PC-9 (cell line): ENCODE data around the gene PLTP. TPM values are rescaled to one million over a fixed set of nuclear protein-coding genes. Genes with fewer than 3 reads are reported as not detected.

ENCODE experiments used
- BruUV-seq: library from RNA; stranded (reverse); fragments of 400-500 nt; replicated peaks from 2 replicates; lab custom pipeline; 2021; lab: Mats Ljungman, UMichigan
- CTCF ChIA-PET: fragments of 300-600 bp; sonication (Branson Sonifier 250); formaldehyde crosslinking; loops from one replicate; lab custom pipeline; 2022; ENCODE audit warnings: antibody characterized with exemption; lab: Charles Lee
- POLR2A ChIA-PET: fragments of 300-600 bp; sonication (Branson Sonifier 250); formaldehyde crosslinking; loops from one replicate; lab custom pipeline; 2022; ENCODE audit warnings: antibody characterized with exemption; ENCODE audit not compliant: unreplicated experiment; lab: Charles Lee
- DNase-seq, 2 experiments: peaks; one replicate each; pipeline versions ENCODE4 v3.0.0 to v3.0.0-alpha.2; 2015 to 2022; ENCODE audit warnings: mixed read lengths in 1 of 2
- H2AFZ ChIP-seq: fragments of 200-600 bp; sonication (generic); 2 replicates; pipeline ENCODE4 v1.8.1; 2017; ENCODE audit warnings: antibody characterized with exemption
- H3F3A ChIP-seq: fragments of 200-600 bp; sonication (generic); 2 replicates; pipeline ENCODE4 v1.8.1; 2017; ENCODE audit warnings: antibody characterized with exemption, mild to moderate bottlenecking, low read depth; ENCODE audit not compliant: insufficient read depth
- H3K27ac ChIP-seq: fragments of 200-600 bp; sonication (generic); 2 replicates; pipeline ENCODE4 v1.6.1; 2016; ENCODE audit warnings: mixed run types
- H3K27me3 ChIP-seq: fragments of 200-600 bp; sonication (generic); 2 replicates; pipeline ENCODE4 v1.6.1; 2016; ENCODE audit warnings: low read depth, mixed run types; ENCODE audit not compliant: insufficient read depth
- H3K36me3 ChIP-seq: fragments of 200-600 bp; sonication (generic); 2 replicates; pipeline ENCODE4 v1.6.1; 2016; ENCODE audit warnings: low read depth, mixed run types
- H3K4me1 ChIP-seq: fragments of 200-600 bp; sonication (generic); replicated peaks from 2 replicates; pipeline ENCODE4 v1.6.1; 2016; ENCODE audit warnings: mixed run types; ENCODE audit not compliant: insufficient read depth
- H3K4me2 ChIP-seq: fragments of 200-600 bp; sonication (generic); 2 replicates; pipeline ENCODE4 v1.6.1; 2017; ENCODE audit warnings: mixed run types
- H3K4me3 ChIP-seq: fragments of 200-600 bp; sonication (generic); 2 replicates; pipeline ENCODE4 v1.6.1; 2016; ENCODE audit warnings: mixed run types
- H3K79me2 ChIP-seq: fragments of 200-600 bp; sonication (generic); 2 replicates; pipeline ENCODE4 v1.6.1; 2017; ENCODE audit warnings: low read depth, mixed run types
- H3K9me2 ChIP-seq: fragments of 200-600 bp; sonication (generic); 2 replicates; pipeline ENCODE4 v1.8.1; 2017; ENCODE audit warnings: mild to moderate bottlenecking; ENCODE audit not compliant: insufficient read depth
- H3K9me3 ChIP-seq: fragments of 200-600 bp; sonication (generic); 2 replicates; pipeline ENCODE4 v1.8.1; 2016; ENCODE audit warnings: low read depth; ENCODE audit not compliant: insufficient read depth
- H4K20me1 ChIP-seq: fragments of 200-600 bp; sonication (generic); 2 replicates; pipeline ENCODE4 v1.8.1; 2017; ENCODE audit not compliant: insufficient read depth
- EZH2 ChIP-seq: fragments of 200-600 bp; sonication (generic); IDR thresholded peaks from 2 replicates; pipeline ENCODE4 v1.8.0; 2017; ENCODE audit warnings: antibody characterized with exemption, low read depth
- intact Hi-C: fragments of 100-400 bp; cut with micrococcal nuclease; formaldehyde crosslinking; loops from one replicate; pipeline ENCODE4 v1.10.0; 2022; ENCODE audit not compliant: unreplicated experiment
- total RNA-seq: library from RNA; stranded (reverse); gene quantifications from 2 replicates; pipeline ENCODE4 v1.2.3, GENCODE V29; 2021
- TF ChIP-seq, protein P1 (sequence below): fragments of 200-600 bp; sonication (generic); conservative IDR thresholded peaks from 2 replicates; pipeline ENCODE4 v1.6.1; 2017; ENCODE audit warnings: mixed run types, antibody characterized with exemption, mild to moderate bottlenecking, moderate library complexity

Gene PLTP
- total RNA-seq, 1 experiment from 2014 or later: 127 TPM

DNA sequence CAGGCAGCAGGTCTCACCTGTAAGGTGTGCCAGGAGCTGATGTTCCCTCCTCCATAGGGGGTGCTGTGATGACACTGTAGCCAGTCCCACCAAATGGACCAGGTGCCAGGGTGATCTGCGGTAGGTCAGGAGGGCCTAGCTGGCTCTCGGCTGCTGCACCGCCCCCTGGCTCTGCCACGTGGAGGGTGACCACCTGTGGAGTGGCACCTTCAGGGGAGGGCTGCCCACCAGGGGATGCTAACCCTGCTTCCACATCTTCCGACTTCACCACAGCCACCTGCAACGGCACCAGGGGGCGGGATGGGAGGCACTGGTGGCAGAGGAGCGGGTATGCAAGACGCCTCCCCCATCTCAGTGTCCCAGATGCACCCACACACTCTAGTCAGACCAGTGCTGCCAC lies 41.7 kb upstream of the PLTP start:
- BruUV-seq: no TSS peak
- no peak overlapping the region for H3K4me3 ChIP-seq
- no peaks in the 10 kb centered on the region for H3K9me2 ChIP-seq
- no peaks in the 10 kb centered on the region for H4K20me1 ChIP-seq
- no peaks in the 10 kb centered on the region for H3K9me3 ChIP-seq
- peak in 1 of 2 experiments; percentile 30 for DNase-seq
- no peaks in the 10 kb centered on the region for H3K4me1 ChIP-seq
- ChIA-PET POLR2A (no interaction called here), CTCF (no interaction called here)
- intact Hi-C loops: no loop called here
- H3K4me2 ChIP-seq: no peak overlapping the region
- H3K36me3 ChIP-seq: peaks cover 11% of the 10 kb centered on the region; the same call in 1 of the 2 replicates
- peaks cover 12% of the 10 kb centered on the region; the same call in 1 of the 2 replicates for H3F3A ChIP-seq
- H2AFZ ChIP-seq: no peak overlapping the region
- H3K79me2 ChIP-seq: no peaks in the 10 kb centered on the region
- TF ChIP-seq EZH2: no peak
- TF ChIP-seq, protein P1, sequence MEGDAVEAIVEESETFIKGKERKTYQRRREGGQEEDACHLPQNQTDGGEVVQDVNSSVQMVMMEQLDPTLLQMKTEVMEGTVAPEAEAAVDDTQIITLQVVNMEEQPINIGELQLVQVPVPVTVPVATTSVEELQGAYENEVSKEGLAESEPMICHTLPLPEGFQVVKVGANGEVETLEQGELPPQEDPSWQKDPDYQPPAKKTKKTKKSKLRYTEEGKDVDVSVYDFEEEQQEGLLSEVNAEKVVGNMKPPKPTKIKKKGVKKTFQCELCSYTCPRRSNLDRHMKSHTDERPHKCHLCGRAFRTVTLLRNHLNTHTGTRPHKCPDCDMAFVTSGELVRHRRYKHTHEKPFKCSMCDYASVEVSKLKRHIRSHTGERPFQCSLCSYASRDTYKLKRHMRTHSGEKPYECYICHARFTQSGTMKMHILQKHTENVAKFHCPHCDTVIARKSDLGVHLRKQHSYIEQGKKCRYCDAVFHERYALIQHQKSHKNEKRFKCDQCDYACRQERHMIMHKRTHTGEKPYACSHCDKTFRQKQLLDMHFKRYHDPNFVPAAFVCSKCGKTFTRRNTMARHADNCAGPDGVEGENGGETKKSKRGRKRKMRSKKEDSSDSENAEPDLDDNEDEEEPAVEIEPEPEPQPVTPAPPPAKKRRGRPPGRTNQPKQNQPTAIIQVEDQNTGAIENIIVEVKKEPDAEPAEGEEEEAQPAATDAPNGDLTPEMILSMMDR: no peak
- no peak overlapping the region for H3K27ac ChIP-seq
- no peaks in the 10 kb centered on the region for H3K27me3 ChIP-seq

DNA sequence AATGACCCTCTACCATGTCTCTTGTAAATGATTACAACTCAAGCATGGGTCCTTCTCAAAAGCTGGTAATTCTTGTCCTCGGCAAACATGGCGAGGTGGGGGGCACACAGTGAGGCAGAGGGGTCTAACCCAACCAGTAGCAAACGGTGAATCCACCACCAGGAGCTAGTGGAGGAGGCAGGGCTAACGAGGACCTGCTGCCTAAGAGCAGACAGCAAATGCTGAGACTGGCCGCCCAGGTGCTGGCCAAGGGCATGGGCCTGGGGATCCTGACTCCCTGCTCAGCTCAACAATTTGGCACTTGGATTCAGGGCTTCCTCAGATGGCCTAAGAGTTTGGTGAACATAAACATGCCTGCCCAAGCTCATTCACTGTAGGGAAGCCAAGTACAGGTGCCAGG lies 40.9 kb upstream of the PLTP start:
- H3K27ac ChIP-seq: no peak overlapping the region
- H3K4me2 ChIP-seq: no peak overlapping the region
- TF ChIP-seq, protein P1: no peak
- no peak for TF ChIP-seq EZH2
- no peaks in the 10 kb centered on the region for H4K20me1 ChIP-seq
- POLR2A ChIA-PET: interaction anchor here (0.6 to 1.1 kb wide), 2 partner anchors 173 to 540 kb away, joined by 3 to 4 read pairs; no protein-coding TSS in a partner anchor
- H3K9me2 ChIP-seq: no peaks in the 10 kb centered on the region
- no peaks in the 10 kb centered on the region for H3K27me3 ChIP-seq
- DNase-seq: peak in 1 of 2 experiments; percentile 10
- 0 out of 2 replicates have a peak, but pooled peaks cover 7% of the 10 kb centered on the region for H3K36me3 ChIP-seq
- no TSS peak for BruUV-seq
- peaks cover 16% of the 10 kb centered on the region for H3F3A ChIP-seq
- H3K79me2 ChIP-seq: no peaks in the 10 kb centered on the region
- H3K4me1 ChIP-seq: no peaks in the 10 kb centered on the region
- no peak overlapping the region for H3K4me3 ChIP-seq
- CTCF ChIA-PET: interaction anchor here (0.9 kb wide), 1 partner anchor 18 kb away, joined by 3 read pairs; no protein-coding TSS in a partner anchor
- no peaks in the 10 kb centered on the region for H3K9me3 ChIP-seq
- intact Hi-C loops: no loop called here
- no peak overlapping the region for H2AFZ ChIP-seq

DNA sequence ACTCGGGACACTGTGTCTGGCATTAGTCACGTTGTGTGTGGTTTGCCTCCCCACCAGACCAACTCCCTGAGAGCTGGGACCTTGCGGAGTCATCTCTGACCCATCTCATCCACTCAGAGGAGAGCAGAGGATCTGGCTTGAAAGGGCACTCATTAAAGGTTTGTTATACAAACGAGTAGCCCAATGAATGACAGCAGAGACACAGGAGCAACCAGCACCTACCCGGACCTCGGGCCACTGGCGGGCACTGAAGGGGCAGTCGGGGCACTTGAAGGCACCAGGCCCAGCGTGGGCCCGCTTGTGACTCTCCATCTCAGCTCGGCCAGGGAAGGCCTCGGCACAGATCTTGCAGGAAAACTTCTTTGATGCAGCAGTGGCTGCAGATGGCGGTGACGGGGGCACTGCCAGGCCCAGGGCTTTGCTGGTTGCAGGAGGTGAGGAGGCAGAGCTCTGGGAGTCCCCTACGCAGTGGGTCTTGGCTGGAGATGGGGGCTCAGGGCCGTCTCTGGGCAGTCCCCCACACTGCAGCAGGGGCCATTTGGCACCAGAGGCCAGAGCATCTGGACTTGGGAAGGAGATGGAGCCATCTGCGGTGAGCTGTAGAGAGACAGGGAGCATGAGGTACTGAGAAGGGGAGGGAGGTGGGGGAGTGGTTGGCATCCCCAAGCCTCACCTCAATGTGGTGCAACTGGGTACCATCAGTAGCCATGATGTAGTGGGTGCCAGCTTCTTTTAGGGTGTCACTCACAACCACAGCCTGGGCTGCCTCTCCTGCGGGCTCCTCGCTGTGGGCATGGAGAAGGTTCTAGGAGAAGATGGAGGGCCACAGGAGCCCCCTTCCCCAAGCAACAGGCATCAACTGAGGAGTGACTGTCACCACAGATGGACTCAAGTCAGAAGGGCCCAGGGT lies 40.2 kb upstream of the PLTP start:
- no peaks in the 10 kb centered on the region for H3K27me3 ChIP-seq
- H3K4me1 ChIP-seq: no peaks in the 10 kb centered on the region
- no peak overlapping the region for H2AFZ ChIP-seq
- no peak overlapping the region for H3K4me2 ChIP-seq
- BruUV-seq: no TSS peak
- POLR2A ChIA-PET: interaction anchor here (1.1 kb wide), 1 partner anchor 539 kb away, joined by 4 read pairs; no protein-coding TSS in a partner anchor
- H3K79me2 ChIP-seq: no peaks in the 10 kb centered on the region
- no peak overlapping the region for H3K4me3 ChIP-seq
- H3F3A ChIP-seq: peaks cover 16% of the 10 kb centered on the region
- H3K27ac ChIP-seq: no peak overlapping the region
- 0 out of 2 replicates have a peak, but pooled peaks cover 7% of the 10 kb centered on the region for H3K36me3 ChIP-seq
- no peak for TF ChIP-seq EZH2
- TF ChIP-seq, protein P1: no peak
- CTCF ChIA-PET: interaction anchor here (0.9 kb wide), 1 partner anchor 18 kb away, joined by 3 read pairs; no protein-coding TSS in a partner anchor
- intact Hi-C loops: no loop called here
- H4K20me1 ChIP-seq: no peaks in the 10 kb centered on the region
- peak in 1 of 2 experiments; percentile 20 for DNase-seq
- no peaks in the 10 kb centered on the region for H3K9me3 ChIP-seq
- no peaks in the 10 kb centered on the region for H3K9me2 ChIP-seq
